ENCODE measurements around the gene AGPAT4.

Gene AGPAT4

GRCh38 chr6:161094955-161095354 lies 178.9 kb downstream of the AGPAT4 start:
- H3K4me3 ChIP-seq = no peak overlapping the region
- no peak for DNase-seq (ENCODE audit: low spot score)
- TF ChIP-seq CTCF (IDR thresholded peaks at IDR 0.05) = no peak
- no peak overlapping the region for H3K27ac ChIP-seq

- DNase-seq (ENCODE audit: low spot score) = no peak
- Histone ChIP-seq H3K27ac (no peak overlapping the region), H3K4me3 (no peak overlapping the region)
- no peak for TF ChIP-seq CTCF (IDR thresholded peaks at IDR 0.05)
Observed at GRCh38 chr6:161091972-161092701, 181.7 kb downstream of the AGPAT4 start.

GRCh38 chr6:161091151-161091550 lies 182.7 kb downstream of the AGPAT4 start:
- H3K4me3 ChIP-seq = no peak overlapping the region
- TF ChIP-seq CTCF (IDR thresholded peaks at IDR 0.05) = no peak
- DNase-seq (ENCODE audit: low spot score) = no peak
- H3K27ac ChIP-seq = no peak overlapping the region

GRCh38 chr6:161088676-161089328 lies 185.1 kb downstream of the AGPAT4 start:
- no peak for DNase-seq (ENCODE audit: low spot score)
- no peak overlapping the region for H3K27ac ChIP-seq
- no peak for TF ChIP-seq CTCF (IDR thresholded peaks at IDR 0.05)
- no peak overlapping the region for H3K4me3 ChIP-seq

- TF ChIP-seq CTCF (IDR thresholded peaks at IDR 0.05) = no peak
- DNase-seq (ENCODE audit: low spot score) = no peak
- no peak overlapping the region for H3K4me3 ChIP-seq
- no peak overlapping the region for H3K27ac ChIP-seq
Observed at GRCh38 chr6:161085246-161085645, 188.6 kb downstream of the AGPAT4 start.

GRCh38 chr6:161082215-161082614 lies 191.6 kb downstream of the AGPAT4 start:
- no peak for TF ChIP-seq CTCF (IDR thresholded peaks at IDR 0.05)
- DNase-seq (ENCODE audit: low spot score) = no peak
- no peak overlapping the region for H3K4me3 ChIP-seq
- no peak overlapping the region for H3K27ac ChIP-seq

Measured in coronary artery (tissue), 2 donors.